Retina (tissue), 1 donor: ENCODE results near the gene NLRP1.

Experiments used
- DNase-seq: peaks from one replicate; pipeline ENCODE4 v3.0.0-alpha.2; 2016

The NLRP1 gene

DNA sequence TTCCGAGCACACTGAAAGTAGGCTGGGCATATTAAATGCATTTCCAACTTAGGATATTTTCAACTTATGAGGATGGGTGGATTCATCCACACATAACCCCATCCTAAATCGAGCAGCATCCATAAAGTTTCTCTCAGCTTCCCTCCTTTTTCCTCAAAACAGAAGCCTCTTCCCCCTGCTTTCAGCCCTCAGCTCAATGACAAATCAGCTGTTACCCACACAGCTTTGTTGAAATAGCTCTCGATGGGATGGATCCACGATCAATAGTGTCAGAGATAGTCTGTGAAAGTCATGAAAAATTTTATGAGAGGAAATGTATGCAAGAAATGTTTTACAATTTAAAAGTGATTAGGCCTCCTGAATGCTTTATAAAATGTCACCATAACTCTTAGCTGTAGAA lies 118.0 kb downstream of the NLRP1 start:
- DNase-seq = no peak

DNA sequence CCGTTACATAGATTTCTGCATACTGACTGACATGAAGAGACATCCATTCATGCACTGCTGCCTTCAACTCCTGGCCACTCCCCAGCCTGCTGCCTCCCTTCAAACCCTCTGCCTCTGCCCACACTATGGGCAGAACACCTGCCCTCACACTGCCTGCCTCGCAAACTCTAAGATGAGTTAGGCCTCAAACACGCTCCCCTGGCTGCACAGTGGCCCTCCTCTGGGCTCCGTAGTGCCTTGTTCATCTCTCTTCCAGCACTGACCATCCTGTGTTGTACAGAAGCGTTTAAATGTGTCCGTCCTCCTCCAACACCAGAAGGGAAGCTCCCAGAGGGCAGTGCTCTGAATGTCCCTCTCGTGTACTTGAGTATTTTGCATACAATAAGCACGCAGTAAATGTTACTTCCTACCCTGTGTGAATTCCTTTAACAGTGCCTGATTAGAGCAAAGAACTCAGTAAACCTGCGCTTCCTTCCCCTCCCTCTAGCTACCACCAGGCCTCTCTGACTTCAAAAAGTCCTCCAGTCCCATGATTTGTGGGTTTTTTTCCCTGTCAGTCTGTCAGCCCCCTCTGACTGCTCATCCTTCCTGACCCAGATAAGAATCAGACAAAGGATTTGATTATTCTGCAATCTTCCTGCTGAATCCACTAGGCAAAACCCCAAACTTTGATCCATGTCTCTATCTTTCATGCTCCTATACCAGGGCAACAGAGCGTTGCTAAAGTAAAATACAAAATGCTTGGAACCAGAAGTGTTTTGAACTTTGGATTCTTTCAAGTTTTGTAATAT lies 119.4 kb downstream of the NLRP1 start:
- no peak for DNase-seq
